Measurements from ENCODE around the gene RPUSD1. TPM values are rescaled to one million over a fixed set of nuclear protein-coding genes. Genes with fewer than 3 reads are reported as not detected.

RPUSD1 gene
- total and polyA plus RNA-seq, 2 of the 13 experiments (the other 11 are each of a cell fraction or from before 2014, with no cell fraction given): 13.1 to 26.2 TPM

DNA sequence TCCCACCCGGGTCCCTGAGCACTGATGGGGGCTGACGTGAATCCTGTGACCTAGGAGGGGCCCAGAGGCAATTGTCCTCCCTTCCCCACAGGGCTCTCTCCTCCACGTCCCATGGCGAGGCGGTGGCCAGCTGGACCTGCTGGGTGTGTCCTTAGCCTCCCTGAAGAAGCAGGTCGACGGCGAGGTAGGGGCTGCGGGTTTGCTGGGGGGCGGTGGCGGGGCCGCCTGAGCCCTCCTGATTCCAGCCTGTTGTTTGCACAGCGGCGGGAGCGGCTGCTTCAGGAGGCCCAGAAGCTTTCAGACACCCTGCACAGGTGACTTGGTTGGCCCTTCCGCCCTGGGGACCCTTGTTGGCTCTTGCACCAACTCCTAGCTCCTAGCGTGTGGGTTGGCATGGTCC lies 1.9 kb upstream of the RPUSD1 start:
- no peak overlapping the region for H2AFZ ChIP-seq (ENCODE audit: low read length)
- ChIA-PET POLR2A (no interaction called here), CTCF (ENCODE audit: low intra/inter-chr PET ratio, low total read pairs) (no interaction called here)
- no peaks in the 10 kb centered on the region for H4K20me1 ChIP-seq (ENCODE audit: insufficient read depth, low read length)
- no peak overlapping the region for H3K4me3 ChIP-seq (replicated peaks in 1 of 3; ENCODE audit: insufficient read depth in 1 of 3, low read depth in 2 of 3, low read length in 3 of 3)
- peaks cover 5 to 12% of the 10 kb centered on the region in 2 experiments; a peak in 3 of 5 replicates for H3K36me3 ChIP-seq (replicated peaks in 1 of 2; ENCODE audit: control insufficient read depth in 1 of 2, insufficient read depth in 2 of 2, low read length in 2 of 2)
- BruUV-seq (replicated peaks): no TSS peak
- no peaks in the 10 kb centered on the region for H3K27me3 ChIP-seq (ENCODE audit: control insufficient read depth in 1 of 2, insufficient read depth in 2 of 2, low read length in 2 of 2)
- intact Hi-C loops (cut with micrococcal nuclease; ENCODE audit: unreplicated experiment): no loop called here
- no peaks in the 10 kb centered on the region for H3K9me3 ChIP-seq (ENCODE audit: low read length)
- DNase-seq (ENCODE audit: low spot score) (no peak), FAIRE-seq (no peak), ATAC-seq (no peak)
- peaks cover 3% of the 10 kb centered on the region for H3K79me2 ChIP-seq (ENCODE audit: insufficient read depth, low read length)
- no peak overlapping the region for H3K27ac ChIP-seq (ENCODE audit: extremely low read length, insufficient read depth, low read length)
- H3K4me1 ChIP-seq (ENCODE audit: insufficient read depth, low read length): peaks cover 15% of the 10 kb centered on the region
- in situ Hi-C loops (cut with HindIII; ENCODE audit: extremely low pct_ligation_motif_present, low pct_unique_long_range_greater_than_20kb): no loop called here
- WGBS (ENCODE audit: low lambda C conversion rate): 95% methylated on average over 2 of the region's 17 CpGs
- TF ChIP-seq RARA (CRISPR knock-in tag; IDR thresholded peaks at IDR 0.05) (no peak), ZBTB37 (CRISPR knock-in tag; IDR thresholded peaks at IDR 0.05) (no peak), ATRX (CRISPR knock-in tag; IDR thresholded peaks at IDR 0.05; ENCODE audit: borderline replicate concordance) (no peak), ZNF180 (CRISPR knock-in tag; IDR thresholded peaks at IDR 0.05; ENCODE audit: borderline replicate concordance, low read depth) (no peak), ZNF121 (CRISPR knock-in tag; IDR thresholded peaks at IDR 0.05) (no peak), ZNF432 (CRISPR knock-in tag; IDR thresholded peaks at IDR 0.05; ENCODE audit: borderline replicate concordance) (no peak), REST (IDR thresholded peaks at IDR 0.05; ENCODE audit: borderline replicate concordance in 1 of 2, low read depth in 1 of 2, low read length in 2 of 2) (no peak), MXI1 (IDR thresholded peaks at IDR 0.05; ENCODE audit: borderline replicate concordance, low read depth, low read length) (no peak), TFE3 (CRISPR knock-in tag; IDR thresholded peaks at IDR 0.05) (no peak), SATB2 (CRISPR knock-in tag; IDR thresholded peaks at IDR 0.05) (no peak), THAP11 (CRISPR knock-in tag; IDR thresholded peaks at IDR 0.05) (no peak)
- TF ChIP-seq, protein P1, sequence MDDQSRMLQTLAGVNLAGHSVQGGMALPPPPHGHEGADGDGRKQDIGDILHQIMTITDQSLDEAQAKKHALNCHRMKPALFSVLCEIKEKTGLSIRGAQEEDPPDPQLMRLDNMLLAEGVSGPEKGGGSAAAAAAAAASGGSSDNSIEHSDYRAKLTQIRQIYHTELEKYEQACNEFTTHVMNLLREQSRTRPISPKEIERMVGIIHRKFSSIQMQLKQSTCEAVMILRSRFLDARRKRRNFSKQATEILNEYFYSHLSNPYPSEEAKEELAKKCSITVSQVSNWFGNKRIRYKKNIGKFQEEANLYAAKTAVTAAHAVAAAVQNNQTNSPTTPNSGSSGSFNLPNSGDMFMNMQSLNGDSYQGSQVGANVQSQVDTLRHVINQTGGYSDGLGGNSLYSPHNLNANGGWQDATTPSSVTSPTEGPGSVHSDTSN (CRISPR knock-in tag; IDR thresholded peaks at IDR 0.05; ENCODE audit: borderline replicate concordance): no peak
- TF ChIP-seq, protein P2, sequence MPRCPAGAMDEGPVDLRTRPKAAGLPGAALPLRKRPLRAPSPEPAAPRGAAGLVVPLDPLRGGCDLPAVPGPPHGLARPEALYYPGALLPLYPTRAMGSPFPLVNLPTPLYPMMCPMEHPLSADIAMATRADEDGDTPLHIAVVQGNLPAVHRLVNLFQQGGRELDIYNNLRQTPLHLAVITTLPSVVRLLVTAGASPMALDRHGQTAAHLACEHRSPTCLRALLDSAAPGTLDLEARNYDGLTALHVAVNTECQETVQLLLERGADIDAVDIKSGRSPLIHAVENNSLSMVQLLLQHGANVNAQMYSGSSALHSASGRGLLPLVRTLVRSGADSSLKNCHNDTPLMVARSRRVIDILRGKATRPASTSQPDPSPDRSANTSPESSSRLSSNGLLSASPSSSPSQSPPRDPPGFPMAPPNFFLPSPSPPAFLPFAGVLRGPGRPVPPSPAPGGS (CRISPR knock-in tag; IDR thresholded peaks at IDR 0.05): no peak
- no peak overlapping the region for H3K4me2 ChIP-seq (ENCODE audit: low read depth, low read length)
- no peak overlapping the region for H3K9ac ChIP-seq (ENCODE audit: insufficient read depth, low read depth, low read length)
